ENCODE data around the gene NUP210.
"Not testable (repeated sequence)": the region's sequence is repeated elsewhere in the genome, so short reads cannot be mapped to it uniquely, and the experiment has no call there.

Gene NUP210

GRCh38 chr3:13420045-13420830 lies at the start of gene NUP210:
NUP210 (minus strand) TSS chr3:13420322; CDS start chr3:13420226, 96 bp downstream.
- no peak for DNase-seq (ENCODE audit: low read depth)

DNA sequence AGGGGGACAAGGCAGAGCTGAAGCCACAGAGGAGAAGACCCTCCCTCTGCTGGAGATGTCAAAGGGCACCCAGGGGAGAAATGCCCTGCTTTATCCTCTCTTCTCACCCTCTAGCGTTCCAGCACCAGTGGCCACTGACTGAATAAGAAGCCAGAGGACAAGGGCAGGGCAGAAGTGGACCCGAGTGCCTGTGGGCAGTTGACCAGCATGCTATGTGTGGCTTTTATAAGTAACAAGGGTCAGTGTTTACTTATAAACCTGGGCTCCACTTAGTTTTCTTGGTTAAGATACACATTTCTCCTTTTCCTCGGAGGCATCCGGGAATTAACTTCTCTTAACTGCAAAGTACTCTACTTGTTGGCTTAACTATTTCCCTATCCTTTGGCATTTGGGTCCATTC lies 46.7 kb upstream of the NUP210 start:
- no peak for DNase-seq (ENCODE audit: low read depth)

DNA sequence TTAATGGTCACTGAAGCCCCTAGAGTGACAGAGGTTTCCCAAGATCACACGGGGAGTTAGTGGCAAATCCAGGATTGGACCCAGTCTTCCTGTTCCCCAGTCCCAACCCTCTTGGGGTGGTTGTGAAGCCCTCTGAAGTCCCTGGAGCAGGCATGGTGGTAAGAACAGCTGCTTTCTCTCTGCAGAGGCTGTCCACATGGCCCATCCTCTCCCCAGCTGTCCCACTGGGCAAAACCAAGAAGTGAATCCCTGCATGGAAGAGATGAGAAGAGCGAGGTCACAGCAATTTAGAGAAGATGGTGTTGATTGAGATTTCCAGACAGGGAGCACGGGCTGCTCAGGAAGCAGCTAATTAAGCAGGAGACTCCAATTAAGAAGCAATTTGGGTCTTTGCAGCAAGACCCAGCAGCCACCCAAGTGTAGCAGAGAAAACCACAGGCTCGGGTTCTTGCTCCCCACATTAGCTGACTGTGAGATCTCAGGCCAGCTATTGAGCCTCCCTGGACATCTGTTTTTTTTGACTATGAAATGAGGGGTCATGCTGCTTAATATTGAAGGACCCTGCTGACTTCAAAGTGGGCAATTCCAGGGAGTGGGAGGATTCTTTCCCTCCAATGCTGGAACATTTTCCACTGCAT lies 45.2 kb upstream of the NUP210 start:
- no peak for DNase-seq (ENCODE audit: low read depth)

GRCh38 chr3:13463618-13464400 lies 43.7 kb upstream of the NUP210 start:
- no peak for DNase-seq (ENCODE audit: low read depth)

DNA sequence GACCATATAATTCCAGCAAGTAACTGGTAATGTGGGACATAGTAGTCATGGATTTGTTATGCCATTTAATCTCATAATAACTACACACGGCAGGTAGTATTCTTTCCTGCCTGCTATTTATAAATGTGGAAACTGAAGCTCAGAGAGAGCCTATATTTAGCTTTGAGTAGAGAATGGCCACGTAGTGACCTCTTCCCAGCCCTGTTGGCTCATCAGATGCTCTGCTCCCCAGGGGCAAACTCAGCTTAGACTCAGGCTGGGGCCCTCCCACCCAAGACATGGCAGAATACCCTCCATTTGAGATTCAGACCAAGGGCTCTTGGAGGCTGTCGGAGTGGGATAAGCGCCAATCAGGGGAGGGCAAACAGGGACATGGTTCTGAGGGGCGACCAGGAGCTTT lies 42.7 kb upstream of the NUP210 start:
- no peak for DNase-seq (ENCODE audit: low read depth)

DNA sequence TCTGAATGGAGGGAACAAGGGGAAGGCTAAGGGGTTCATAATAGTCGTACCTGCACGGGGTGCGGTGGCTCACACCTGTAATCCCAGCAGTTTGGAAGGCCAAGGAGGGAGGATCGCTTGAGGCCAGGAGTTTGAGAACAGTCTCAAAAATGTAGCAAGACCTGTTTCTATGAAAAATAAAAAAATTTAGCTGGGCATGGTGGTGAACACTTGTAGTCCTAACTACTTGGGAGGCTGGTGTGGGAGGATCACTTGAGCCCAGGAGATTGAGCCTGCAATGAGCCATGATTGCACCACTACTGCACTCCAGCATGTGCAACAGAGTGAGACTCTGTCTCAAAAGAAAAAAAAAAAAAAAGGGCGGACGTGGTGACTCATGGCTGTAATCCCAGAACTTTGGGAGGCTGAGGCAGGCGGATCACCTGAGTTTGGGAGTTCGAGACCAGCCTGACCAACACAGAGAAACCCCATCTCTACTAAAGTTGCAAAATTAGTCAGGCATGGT lies 42.1 kb upstream of the NUP210 start:
- DNase-seq (ENCODE audit: low read depth) = no peak

- peak; percentile 55 for DNase-seq (ENCODE audit: low read depth)
Observed at GRCh38 chr3:13461169-13462124, 41.3 kb upstream of the NUP210 start.

GRCh38 chr3:13460341-13460736 lies 40.2 kb upstream of the NUP210 start:
- DNase-seq (ENCODE audit: low read depth) = no peak

- DNase-seq (ENCODE audit: low read depth) = no peak
Observed at GRCh38 chr3:13459605-13460340, 39.7 kb upstream of the NUP210 start.

GRCh38 chr3:13457593-13457992 lies 37.5 kb upstream of the NUP210 start:
- no peak for DNase-seq (ENCODE audit: low read depth)

DNA sequence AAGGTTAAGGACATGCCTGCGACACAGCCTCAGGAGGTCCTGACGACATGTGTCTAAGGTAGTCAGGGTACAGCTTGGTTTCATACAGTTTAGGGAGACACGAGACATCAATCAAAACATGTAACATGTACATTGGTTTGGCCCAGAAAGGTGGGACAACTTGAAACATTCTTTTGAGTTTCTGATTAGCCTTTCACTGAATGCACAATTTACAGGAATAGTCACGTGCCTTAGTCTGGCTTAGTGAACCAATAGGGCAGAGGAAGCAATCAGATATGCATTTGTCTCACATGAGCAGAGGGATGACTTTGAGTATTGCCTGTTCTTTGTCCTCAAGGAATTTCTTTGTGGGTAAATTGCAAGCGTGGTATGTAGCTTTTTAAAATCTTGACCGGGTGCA lies 35.5 kb upstream of the NUP210 start:
- DNase-seq (ENCODE audit: low read depth) = no peak

- DNase-seq (ENCODE audit: low read depth) = peak; percentile 14
Observed at GRCh38 chr3:13452490-13453335, 32.6 kb upstream of the NUP210 start.

DNA sequence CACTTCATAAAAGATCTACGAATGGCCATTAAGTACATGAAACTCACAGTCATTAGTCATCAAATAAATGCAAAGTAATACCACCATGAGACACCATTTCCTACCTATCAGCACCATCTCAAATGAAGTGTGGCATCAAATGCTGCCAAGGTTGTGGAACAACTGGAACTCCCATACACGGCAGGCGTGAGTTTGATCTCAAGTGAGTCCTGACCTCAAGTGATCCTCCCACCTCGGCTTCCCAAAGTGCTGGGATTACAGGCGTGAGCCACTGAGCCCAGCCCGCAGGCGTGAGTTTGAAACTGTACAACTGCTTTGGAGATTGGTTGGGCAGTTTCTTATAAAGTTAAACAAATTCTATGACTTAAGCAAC lies 31.2 kb upstream of the NUP210 start:
- DNase-seq (ENCODE audit: low read depth) = no peak

- DNase-seq (ENCODE audit: low read depth) = not testable (repeated sequence)
Observed at GRCh38 chr3:13442882-13443281, 22.8 kb upstream of the NUP210 start.

GRCh38 chr3:13440204-13440817 lies 20.2 kb upstream of the NUP210 start:
- no peak for DNase-seq (ENCODE audit: low read depth)

- DNase-seq (ENCODE audit: low read depth) = not testable (repeated sequence)
Observed at GRCh38 chr3:13436213-13436612, 16.1 kb upstream of the NUP210 start.

GRCh38 chr3:13433912-13434311 lies 13.8 kb upstream of the NUP210 start:
- no peak for DNase-seq (ENCODE audit: low read depth)

DNA sequence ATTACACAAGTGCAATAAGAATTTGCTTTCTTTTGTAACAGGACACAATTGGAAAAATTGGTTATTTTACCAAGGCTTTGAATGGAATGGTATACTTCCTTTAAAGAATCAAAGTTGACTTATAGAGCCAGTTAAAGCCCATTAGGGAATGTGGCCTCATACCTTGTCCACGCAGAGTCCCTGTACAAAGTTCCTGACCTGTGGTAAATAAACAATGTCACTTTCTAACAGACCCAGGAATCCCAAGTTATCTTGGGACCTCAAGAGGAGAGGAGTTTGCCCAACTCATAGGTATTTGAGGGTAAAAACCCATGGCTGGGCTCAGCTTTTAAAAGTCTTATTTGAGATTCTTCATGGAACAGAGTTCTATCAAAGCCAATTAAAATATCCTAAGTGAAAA lies 12.0 kb upstream of the NUP210 start:
- no peak for DNase-seq (ENCODE audit: low read depth)

GRCh38 chr3:13430411-13430875 lies 10.3 kb upstream of the NUP210 start:
- not testable (repeated sequence) for DNase-seq (ENCODE audit: low read depth)

Measured in stimulated activated CD8-positive, alpha-beta memory T cell treated with anti-CD3 and anti-CD28 coated beads, Interleukin-15, amount 100 ng/mL, for 1 hour (primary cell).